GM12874 (cell line): Measurements from ENCODE around the gene DDA1.

Source experiments
- CTCF ChIP-seq: IDR thresholded peaks from 2 replicates; pipeline ENCODE4 v1.5.1; 2011; ENCODE audit warnings: low read depth, mild to moderate bottlenecking, control low read depth, low read length, moderate library complexity; ENCODE audit not compliant: insufficient read depth

The DDA1 gene

GRCh38 chr19:17340871-17341357 is 31.6 kb downstream of the DDA1 start:
- TF ChIP-seq CTCF = no peak

GRCh38 chr19:17341386-17341785 is 32.0 kb downstream of the DDA1 start:
- no peak for TF ChIP-seq CTCF

GRCh38 chr19:17341845-17342244 is 32.5 kb downstream of the DDA1 start:
- no peak for TF ChIP-seq CTCF

DNA sequence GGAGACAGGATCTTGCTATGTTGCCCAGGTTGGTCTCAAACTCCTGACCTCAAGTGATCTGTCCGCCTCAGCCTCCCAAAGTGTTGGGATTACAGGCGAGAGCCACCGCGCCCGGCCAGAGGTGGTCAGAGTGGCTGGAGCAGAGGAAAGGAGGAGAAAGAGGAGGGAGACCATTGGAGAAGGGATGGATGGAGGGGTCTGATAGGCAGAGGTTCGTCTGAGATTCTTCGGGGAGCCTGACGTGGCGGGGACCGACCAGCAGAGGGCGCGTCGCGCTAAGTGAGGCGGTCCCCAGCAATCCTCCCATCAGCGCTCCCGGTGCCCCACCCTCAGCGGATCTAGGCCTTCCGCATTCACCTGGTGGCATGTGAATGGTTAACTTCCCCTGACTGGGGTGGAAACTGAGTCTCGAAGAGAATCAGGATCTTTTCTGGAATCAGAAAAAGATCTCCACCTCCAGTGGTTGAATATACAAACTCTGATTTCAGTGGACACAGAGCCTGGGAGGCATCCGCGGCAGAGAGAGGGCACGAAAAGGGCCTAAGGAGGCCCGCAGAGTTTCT is 36.8 kb downstream of the DDA1 start:
- peak; percentile 98 for TF ChIP-seq CTCF

GRCh38 chr19:17347361-17347760 is 38.0 kb downstream of the DDA1 start:
- no peak for TF ChIP-seq CTCF

- TF ChIP-seq CTCF = no peak
These were observed 38.5 kb downstream of the DDA1 start for GRCh38 chr19:17347877-17348276.

- no peak for TF ChIP-seq CTCF
These were observed 39.3 kb downstream of the DDA1 start for GRCh38 chr19:17348700-17349099.
